IPS DF 4.7 (cell line): ENCODE measurements around the gene OR2C3.
A peak's percentile ranks its signal among the peaks of the same experiment; 100 is the strongest.
"Not testable (repeated sequence)": the region's sequence is repeated elsewhere in the genome, so short reads cannot be mapped to it uniquely, and the experiment has no call there.

ENCODE experiments used
- DNase-seq: peaks from one replicate; pipeline ENCODE4 v3.0.0-alpha.2; 2013; ENCODE audit warnings: low spot score; ENCODE audit errors: extremely low read depth

OR2C3 gene

GRCh38 chr1:247518613-247518891 lies 17.7 kb downstream of the OR2C3 start:
- DNase-seq = no peak

- DNase-seq = no peak
Measured at GRCh38 chr1:247517795-247518612, 18.2 kb downstream of the OR2C3 start.

GRCh38 chr1:247506831-247507230 lies 29.4 kb downstream of the OR2C3 start:
- DNase-seq = no peak

- DNase-seq = no peak
Measured at GRCh38 chr1:247500865-247501264, 35.4 kb downstream of the OR2C3 start.

- DNase-seq = no peak
Measured at GRCh38 chr1:247496581-247497285, 39.5 kb downstream of the OR2C3 start.

GRCh38 chr1:247494767-247495166 lies 41.5 kb downstream of the OR2C3 start:
- no peak for DNase-seq

- DNase-seq = no peak
Measured at GRCh38 chr1:247493106-247493505, 43.1 kb downstream of the OR2C3 start.

GRCh38 chr1:247491328-247491727 lies 44.9 kb downstream of the OR2C3 start:
- DNase-seq = no peak

GRCh38 chr1:247487057-247487456 lies 49.2 kb downstream of the OR2C3 start:
- DNase-seq = peak; percentile 41

GRCh38 chr1:247482747-247483146 lies 53.5 kb downstream of the OR2C3 start:
- no peak for DNase-seq

GRCh38 chr1:247476328-247477058 lies 59.7 kb downstream of the OR2C3 start:
- not testable (repeated sequence) for DNase-seq

GRCh38 chr1:247475793-247476192 lies 60.4 kb downstream of the OR2C3 start:
- DNase-seq = no peak
